ENCODE data around the gene DENND5A.

DENND5A gene

DNA sequence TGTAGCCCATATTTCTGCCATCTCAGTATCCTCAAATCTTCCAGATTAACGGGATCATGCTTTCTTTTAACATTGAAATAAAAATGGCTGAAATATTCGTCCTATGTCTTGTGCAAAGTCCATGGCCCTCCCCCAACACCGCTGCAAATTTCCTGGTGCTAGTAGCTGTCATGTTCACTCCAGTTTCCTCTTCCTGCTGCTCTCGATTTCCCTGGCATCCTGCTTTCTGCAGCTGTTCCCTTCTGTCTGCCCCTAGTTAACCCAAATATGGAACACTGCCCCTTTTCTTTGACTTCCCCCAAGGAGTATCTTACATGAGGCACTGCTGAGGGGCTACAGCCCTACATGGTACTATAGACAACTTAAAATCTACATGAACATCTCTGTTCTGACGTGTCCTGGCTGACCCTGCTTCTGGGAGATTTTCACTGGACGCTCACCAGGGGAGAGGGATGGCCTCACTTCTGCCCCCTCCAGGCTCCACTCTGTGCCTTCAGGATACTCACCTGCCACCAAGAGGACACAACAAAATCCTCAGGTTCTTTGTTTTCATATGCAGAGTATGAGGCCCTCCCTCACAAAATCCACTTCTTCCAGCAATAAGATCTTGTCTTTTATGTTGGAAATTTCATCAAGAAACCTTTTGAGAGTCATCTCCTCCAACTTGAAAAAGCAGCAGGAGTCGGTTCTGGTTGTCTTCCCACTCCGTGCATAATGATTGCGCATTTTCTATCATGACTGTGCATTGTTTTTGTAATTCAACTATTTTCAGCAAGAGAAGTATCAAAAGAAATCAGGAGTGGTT lies 144.3 kb downstream of the DENND5A start:
- Histone ChIP-seq H3K4me1 (ENCODE audit: control insufficient read depth in 1 of 2, insufficient read depth in 1 of 2, low read depth in 1 of 2, low read length in 1 of 2) (no peaks in the 10 kb centered on the region), H3K27me3 (no peaks in the 10 kb centered on the region), H3K9me3 (no peaks in the 10 kb centered on the region), H3K27ac (no peak overlapping the region), H3K36me3 (no peaks in the 10 kb centered on the region), H3K4me3 (ENCODE audit: low read depth in 1 of 2, low read length in 1 of 2) (no peak overlapping the region)
- TF ChIP-seq, protein P1, sequence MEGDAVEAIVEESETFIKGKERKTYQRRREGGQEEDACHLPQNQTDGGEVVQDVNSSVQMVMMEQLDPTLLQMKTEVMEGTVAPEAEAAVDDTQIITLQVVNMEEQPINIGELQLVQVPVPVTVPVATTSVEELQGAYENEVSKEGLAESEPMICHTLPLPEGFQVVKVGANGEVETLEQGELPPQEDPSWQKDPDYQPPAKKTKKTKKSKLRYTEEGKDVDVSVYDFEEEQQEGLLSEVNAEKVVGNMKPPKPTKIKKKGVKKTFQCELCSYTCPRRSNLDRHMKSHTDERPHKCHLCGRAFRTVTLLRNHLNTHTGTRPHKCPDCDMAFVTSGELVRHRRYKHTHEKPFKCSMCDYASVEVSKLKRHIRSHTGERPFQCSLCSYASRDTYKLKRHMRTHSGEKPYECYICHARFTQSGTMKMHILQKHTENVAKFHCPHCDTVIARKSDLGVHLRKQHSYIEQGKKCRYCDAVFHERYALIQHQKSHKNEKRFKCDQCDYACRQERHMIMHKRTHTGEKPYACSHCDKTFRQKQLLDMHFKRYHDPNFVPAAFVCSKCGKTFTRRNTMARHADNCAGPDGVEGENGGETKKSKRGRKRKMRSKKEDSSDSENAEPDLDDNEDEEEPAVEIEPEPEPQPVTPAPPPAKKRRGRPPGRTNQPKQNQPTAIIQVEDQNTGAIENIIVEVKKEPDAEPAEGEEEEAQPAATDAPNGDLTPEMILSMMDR (IDR thresholded peaks at IDR 0.05): no peak

- Histone ChIP-seq H3K27me3 (no peaks in the 10 kb centered on the region), H3K4me1 (ENCODE audit: control insufficient read depth in 1 of 2, insufficient read depth in 1 of 2, low read depth in 1 of 2, low read length in 1 of 2) (no peaks in the 10 kb centered on the region), H3K4me3 (ENCODE audit: low read depth in 1 of 2, low read length in 1 of 2) (no peak overlapping the region), H3K9me3 (no peaks in the 10 kb centered on the region), H3K27ac (no peak overlapping the region), H3K36me3 (no peaks in the 10 kb centered on the region)
- TF ChIP-seq, protein P1 (IDR thresholded peaks at IDR 0.05): no peak
Observed at GRCh38 chr11:9118277-9118676, 146.9 kb downstream of the DENND5A start.

DNA sequence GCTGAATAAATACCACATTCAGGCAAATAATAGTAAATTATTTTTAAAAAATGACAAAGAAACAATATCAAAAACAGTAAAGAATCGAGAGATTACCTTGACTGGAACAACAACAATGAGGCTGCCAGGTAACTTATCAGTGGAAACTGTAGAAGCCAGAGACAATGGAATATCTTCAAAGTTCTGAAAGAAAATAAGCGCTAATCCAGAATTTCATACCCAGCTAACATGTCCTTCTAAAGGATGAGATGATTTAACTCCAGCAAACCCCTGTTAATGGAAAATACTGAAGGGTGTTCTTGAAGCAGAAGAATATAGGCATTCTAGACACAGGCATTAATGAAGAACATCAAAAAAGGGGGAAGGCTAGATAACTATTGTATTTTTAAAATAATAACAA lies 153.1 kb downstream of the DENND5A start:
- Histone ChIP-seq H3K27ac (no peak overlapping the region), H3K27me3 (no peaks in the 10 kb centered on the region), H3K4me1 (ENCODE audit: control insufficient read depth in 1 of 2, insufficient read depth in 1 of 2, low read depth in 1 of 2, low read length in 1 of 2) (no peaks in the 10 kb centered on the region), H3K4me3 (ENCODE audit: low read depth in 1 of 2, low read length in 1 of 2) (no peak overlapping the region), H3K9me3 (no peaks in the 10 kb centered on the region), H3K36me3 (no peaks in the 10 kb centered on the region)
- TF ChIP-seq, protein P1 (IDR thresholded peaks at IDR 0.05): no peak

- no peak overlapping the region for H3K27ac ChIP-seq
- TF ChIP-seq, protein P1 (IDR thresholded peaks at IDR 0.05): no peak
- no peaks in the 10 kb centered on the region for H3K4me1 ChIP-seq (ENCODE audit: control insufficient read depth in 1 of 2, insufficient read depth in 1 of 2, low read depth in 1 of 2, low read length in 1 of 2)
- no peaks in the 10 kb centered on the region for H3K9me3 ChIP-seq
- no peaks in the 10 kb centered on the region for H3K36me3 ChIP-seq
- peaks cover 4% of the 10 kb centered on the region for H3K27me3 ChIP-seq
- no peak overlapping the region for H3K4me3 ChIP-seq (ENCODE audit: low read depth in 1 of 2, low read length in 1 of 2)
Observed at GRCh38 chr11:9109858-9110731, 155.1 kb downstream of the DENND5A start.

GRCh38 chr11:9104580-9104979 lies 160.6 kb downstream of the DENND5A start:
- Histone ChIP-seq H3K27ac (no peak overlapping the region), H3K9me3 (no peaks in the 10 kb centered on the region), H3K4me1 (ENCODE audit: control insufficient read depth in 1 of 2, insufficient read depth in 1 of 2, low read depth in 1 of 2, low read length in 1 of 2) (no peaks in the 10 kb centered on the region), H3K36me3 (no peaks in the 10 kb centered on the region), H3K4me3 (ENCODE audit: low read depth in 1 of 2, low read length in 1 of 2) (no peak overlapping the region), H3K27me3 (peaks cover 4% of the 10 kb centered on the region)
- TF ChIP-seq, protein P1 (IDR thresholded peaks at IDR 0.05): no peak
